Endothelial cell of umbilical vein (primary cell): ENCODE results near the gene FAM131B. TPM values are rescaled to one million over a fixed set of nuclear protein-coding genes. Genes with fewer than 3 reads are reported as not detected.

Experiments
- BruUV-seq: library from RNA; stranded (reverse); fragments of 400-500 nt; replicated peaks from 2 replicates; lab custom pipeline; 2021; lab: Mats Ljungman, UMichigan
- CTCF ChIA-PET: fragments of 300-600, 350-600 bp; sonication (Branson Sonifier 250); formaldehyde crosslinking; loops from one replicate; lab custom pipeline; 2021; ENCODE audit warnings: antibody characterized with exemption, inconsistent platforms; lab: Charles Lee
- POLR2A ChIA-PET: fragments of 300-600, 350-600 bp; sonication (Branson Sonifier 250); formaldehyde crosslinking; loops from one replicate; lab custom pipeline; 2021; ENCODE audit warnings: antibody characterized with exemption, inconsistent platforms; lab: Charles Lee
- DNase-seq: peaks from one replicate; pipeline ENCODE4 v3.0.0-alpha.2; 2011; ENCODE audit warnings: low read depth, low spot score
- FAIRE-seq: peaks from 2 replicates; lab custom pipeline; 2011; peaks lifted over from hg19 to GRCh38; lab: Jason Lieb, UNC
- H2AFZ ChIP-seq: 2 replicates; pipeline ENCODE4 v1.6.0; 2012; ENCODE audit warnings: low read depth, low read length, control low read depth, inconsistent platforms
- H3K27ac ChIP-seq: 2 replicates; pipeline ENCODE4 v1.5.1; 2011; ENCODE audit warnings: low read depth, mild to moderate bottlenecking, control low read depth, low read length, moderate library complexity; ENCODE audit not compliant: insufficient read depth
- H3K27me3 ChIP-seq, 2 experiments: 2 replicates each; pipeline versions ENCODE4 v1.6.0 to v1.6.1; 2011; ENCODE audit warnings: low read length in 2 of 2, mixed read lengths in 1 of 2; ENCODE audit not compliant: control insufficient read depth in 2 of 2, insufficient read depth in 2 of 2
- H3K36me3 ChIP-seq, 2 experiments: 2 replicates in 1 of 2; 3 replicates in 1 of 2; pipeline ENCODE4 v1.5.1; 2011; ENCODE audit warnings: low read length in 2 of 2, mild to moderate bottlenecking in 1 of 2, moderate library complexity in 1 of 2; ENCODE audit not compliant: control insufficient read depth in 2 of 2, insufficient read depth in 2 of 2; ENCODE audit errors: extremely low read depth in 1 of 2
- H3K4me1 ChIP-seq: 3 replicates; pipeline ENCODE4 v1.5.1; 2011; ENCODE audit warnings: mild to moderate bottlenecking, low read length; ENCODE audit not compliant: control insufficient read depth, insufficient read depth; ENCODE audit errors: extremely low read depth
- H3K4me2 ChIP-seq: 2 replicates; pipeline ENCODE4 v1.6.1; 2011; ENCODE audit warnings: low read length, control low read depth, mixed read lengths; ENCODE audit not compliant: insufficient read depth
- H3K4me3 ChIP-seq, 3 experiments: fragments of 200-600 bp in 1 of 3; sonication (generic), shearing (Covaris generic) in 1 of 3; replicated peaks in 1 of 3; 2 replicates each; pipeline ENCODE4 v1.5.1; 2011 to 2016; ENCODE audit warnings: control low read depth in 3 of 3, low read length in 3 of 3, mild to moderate bottlenecking in 2 of 3, inconsistent platforms in 1 of 3, low read depth in 1 of 3, moderate library complexity in 1 of 3; ENCODE audit not compliant: insufficient read depth in 1 of 3
- H3K79me2 ChIP-seq: 2 replicates; pipeline ENCODE4 v1.6.0; 2012; ENCODE audit warnings: low read length, inconsistent platforms; ENCODE audit not compliant: control insufficient read depth, insufficient read depth
- H3K9ac ChIP-seq: replicated peaks from 2 replicates; pipeline ENCODE3; 2011; ENCODE audit warnings: low read length, control low read depth; ENCODE audit not compliant: insufficient read depth; ENCODE audit errors: extremely low read depth
- H3K9me1 ChIP-seq: replicated peaks from 3 replicates; pipeline ENCODE4 v1.6.0; 2011; ENCODE audit warnings: mild to moderate bottlenecking, low read length; ENCODE audit not compliant: control insufficient read depth, insufficient read depth; ENCODE audit errors: extremely low read depth
- H3K9me3 ChIP-seq: replicated peaks from 2 replicates; pipeline ENCODE4 v1.5.1; 2012; ENCODE audit warnings: low read length, inconsistent platforms; ENCODE audit not compliant: control insufficient read depth, insufficient read depth
- H4K20me1 ChIP-seq: replicated peaks from 2 replicates; pipeline ENCODE3; 2011; ENCODE audit warnings: mild to moderate bottlenecking, low read length; ENCODE audit not compliant: control insufficient read depth, insufficient read depth; ENCODE audit errors: extremely low read depth
- CTCF ChIP-seq, 2 donors: IDR thresholded peaks; 1 replicate in 1 of 2; 2 replicates in 1 of 2; pipeline ENCODE4 v1.5.1; 2011; ENCODE audit warnings: low read length in 2 of 2, mild to moderate bottlenecking in 2 of 2, moderate library complexity in 2 of 2, control low read depth in 1 of 2, inconsistent platforms in 1 of 2, low read depth in 1 of 2; ENCODE audit not compliant: insufficient read depth in 1 of 2; ENCODE audit errors: extremely low read depth in 1 of 2
- EZH2 ChIP-seq: IDR thresholded peaks from 2 replicates; pipeline ENCODE4 v1.6.1; 2012; ENCODE audit warnings: borderline replicate concordance, low read depth, mild to moderate bottlenecking, moderate library complexity, low read length, inconsistent platforms; ENCODE audit not compliant: severe bottlenecking
- FOS ChIP-seq: IDR thresholded peaks from 2 replicates; pipeline ENCODE4 v1.6.1; 2011; ENCODE audit warnings: mild to moderate bottlenecking, low read length, moderate library complexity, borderline replicate concordance; ENCODE audit not compliant: insufficient read depth
- GATA2 ChIP-seq: IDR thresholded peaks from 2 replicates; pipeline ENCODE4 v1.7.0; 2011; ENCODE audit warnings: low read depth, mild to moderate bottlenecking, moderate library complexity, mixed read lengths, low read length; ENCODE audit not compliant: insufficient read length, insufficient read depth
- JUN ChIP-seq: IDR thresholded peaks from 2 replicates; pipeline ENCODE4 v1.6.1; 2011; ENCODE audit warnings: borderline replicate concordance, low read depth; ENCODE audit not compliant: insufficient read length, insufficient read depth
- MAX ChIP-seq: IDR thresholded peaks from 2 replicates; pipeline ENCODE4 v1.6.1; 2011; ENCODE audit not compliant: insufficient read depth, insufficient read length
- MYC ChIP-seq: IDR thresholded peaks from one replicate; pipeline ENCODE4 v1.6.1; 2011; ENCODE audit warnings: mild to moderate bottlenecking, low read depth, low read length
- POLR2A ChIP-seq: IDR thresholded peaks from 2 replicates; pipeline ENCODE4 v1.6.1; 2012; ENCODE audit warnings: low read depth, mild to moderate bottlenecking, control low read depth, low read length
- POLR2AphosphoS5 ChIP-seq: IDR thresholded peaks from 2 replicates; pipeline ENCODE4 v1.6.1; 2012; ENCODE audit warnings: low read depth, mild to moderate bottlenecking, control low read depth, low read length, moderate library complexity; ENCODE audit not compliant: insufficient read depth
- dilution Hi-C: fragments of 300-500 bp; cut with MboI; formaldehyde crosslinking; loops from one replicate; pipeline ENCODE4 v1.15.0; 2019; ENCODE audit warnings: low sequenced_read_pairs; ENCODE audit not compliant: extremely low pct_ligation_motif_present
- intact Hi-C: fragments of 100-400 bp; cut with micrococcal nuclease; formaldehyde crosslinking; loops from one replicate; pipeline ENCODE4 v1.10.0; 2022
- polyA plus RNA-seq, 4 experiments: library from polyadenylated mRNA; depleted of rRNA in 3 of 4; stranded (reverse) in 3 of 4; unstranded in 1 of 4; fragments of >200 nt; gene quantifications; 2 replicates each; pipeline versions ENCODE4 v1.2.1 to v1.2.3, GENCODE V29; 2011 to 2012; ENCODE audit warnings: missing spikeins in 1 of 4
- total RNA-seq: library from RNA; stranded (reverse); gene quantifications from 2 replicates; pipeline ENCODE4 v1.2.3, GENCODE V29; 2021

FAM131B gene
- total and polyA plus RNA-seq, 2 donors (not counting 3 experiments of a cell fraction or from before 2014, with no cell fraction given), result 1.6 to 1.8 TPM

GRCh38 chr7:143407287-143408251 is 45.1 kb upstream of the FAM131B start:
- H3K27ac ChIP-seq, result no peak overlapping the region
- H3K4me1 ChIP-seq, result peaks cover 14% of the 10 kb centered on the region
- TF ChIP-seq JUN, result no peak
- TF ChIP-seq GATA2, result no peak
- TF ChIP-seq MAX, result no peak
- TF ChIP-seq FOS, result peak; percentile 22
- no peak for DNase-seq
- no peak overlapping the region for H3K9ac ChIP-seq
- BruUV-seq, result no TSS peak
- H3K79me2 ChIP-seq, result no peaks in the 10 kb centered on the region
- H2AFZ ChIP-seq, result no peak overlapping the region
- no peaks in the 10 kb centered on the region for H3K36me3 ChIP-seq
- no peaks in the 10 kb centered on the region for H3K9me1 ChIP-seq
- no peak overlapping the region for H3K4me2 ChIP-seq
- no peak overlapping the region for H3K4me3 ChIP-seq
- POLR2A ChIA-PET, result interaction anchor here (1.1 kb wide), 1 partner anchor 13 kb away, joined by 3 read pairs; no protein-coding TSS in a partner anchor
- dilution Hi-C loops, result no loop called here
- no peaks in the 10 kb centered on the region for H3K9me3 ChIP-seq
- intact Hi-C loops, result no loop called here
- H3K27me3 ChIP-seq, result no peaks in the 10 kb centered on the region
- no peaks in the 10 kb centered on the region for H4K20me1 ChIP-seq
- CTCF ChIA-PET, result interaction anchor here (0.8 to 4.7 kb wide), 12 partner anchors 9 to 720 kb away, joined by 3 to 52 read pairs (median 5); no protein-coding TSS in a partner anchor
- no peak for FAIRE-seq

- H4K20me1 ChIP-seq, result no peaks in the 10 kb centered on the region
- BruUV-seq, result no TSS peak
- H3K27ac ChIP-seq, result no peak overlapping the region
- H3K4me2 ChIP-seq, result no peak overlapping the region
- intact Hi-C loops (no loop called here), dilution Hi-C loops (no loop called here)
- no peak for TF ChIP-seq EZH2
- TF ChIP-seq JUN, result no peak
- TF ChIP-seq MYC, result no peak
- TF ChIP-seq POLR2AphosphoS5, result no peak
- TF ChIP-seq FOS, result no peak
- no peak for TF ChIP-seq GATA2
- no peak for TF ChIP-seq MAX
- no peak for TF ChIP-seq CTCF (IDR thresholded peaks at IDR 0.05; ENCODE audit: extremely low read depth in 1 of 2, insufficient read depth in 1 of 2, low read depth in 1 of 2, low read length in 2 of 2)
- no peak for TF ChIP-seq POLR2A
- DNase-seq (no peak), FAIRE-seq (no peak)
- H3K27me3 ChIP-seq, result no peaks in the 10 kb centered on the region
- H3K9me3 ChIP-seq, result no peaks in the 10 kb centered on the region
- ChIA-PET CTCF (interaction anchor here (0.6 to 4.7 kb wide), 8 partner anchors 8 to 165 kb away, joined by 3 to 52 read pairs (median 4); no protein-coding TSS in a partner anchor), POLR2A (no interaction called here)
- H3K4me3 ChIP-seq, result no peak overlapping the region
- H2AFZ ChIP-seq, result no peak overlapping the region
- H3K36me3 ChIP-seq, result no peaks in the 10 kb centered on the region
- no peaks in the 10 kb centered on the region for H3K9me1 ChIP-seq
- no peaks in the 10 kb centered on the region for H3K79me2 ChIP-seq
- H3K9ac ChIP-seq, result no peak overlapping the region
- H3K4me1 ChIP-seq, result peaks cover 14% of the 10 kb centered on the region
These were observed 43.5 kb upstream of the FAM131B start for GRCh38 chr7:143406002-143406357.
